ENCODE data around the gene NGFR.
A peak's percentile ranks its signal among the peaks of the same experiment; 100 is the strongest.

Gene NGFR

GRCh38 chr17:49509588-49509917 is 14.5 kb downstream of the NGFR start:
- H3K27ac ChIP-seq (ENCODE audit: low read length) = no peak overlapping the region
- H3K27me3 ChIP-seq (ENCODE audit: control insufficient read depth in 1 of 2, insufficient read depth in 2 of 2, low read length in 2 of 2) = peaks cover 0 to 2% of the 10 kb centered on the region in 2 donors
- no peak overlapping the region for H3K4me3 ChIP-seq (ENCODE audit: low read length in 2 of 2)
- H3K36me3 ChIP-seq (ENCODE audit: control insufficient read depth in 2 of 2, insufficient read depth in 2 of 2, low read length in 2 of 2) = no peaks in the 10 kb centered on the region
- H3K9me3 ChIP-seq (ENCODE audit: control insufficient read depth in 2 of 2, low read length in 2 of 2) = no peaks in the 10 kb centered on the region
- H3K4me1 ChIP-seq (ENCODE audit: control insufficient read depth, insufficient read depth, low read length) = peaks cover 22% of the 10 kb centered on the region
- H3K9ac ChIP-seq (ENCODE audit: low read length in 2 of 2) = no peak overlapping the region

- peaks cover 0 to 2% of the 10 kb centered on the region in 2 donors for H3K27me3 ChIP-seq (ENCODE audit: control insufficient read depth in 1 of 2, insufficient read depth in 2 of 2, low read length in 2 of 2)
- H3K27ac ChIP-seq (ENCODE audit: low read length) = no peak overlapping the region
- H3K36me3 ChIP-seq (ENCODE audit: control insufficient read depth in 2 of 2, insufficient read depth in 2 of 2, low read length in 2 of 2) = no peaks in the 10 kb centered on the region
- no peak overlapping the region for H3K4me3 ChIP-seq (ENCODE audit: low read length in 2 of 2)
- peaks cover 28% of the 10 kb centered on the region for H3K4me1 ChIP-seq (ENCODE audit: control insufficient read depth, insufficient read depth, low read length)
- no peak overlapping the region for H3K9ac ChIP-seq (ENCODE audit: low read length in 2 of 2)
- no peaks in the 10 kb centered on the region for H3K9me3 ChIP-seq (ENCODE audit: control insufficient read depth in 2 of 2, low read length in 2 of 2)
These were observed 15.1 kb downstream of the NGFR start for GRCh38 chr17:49510059-49510719.

- no peak overlapping the region for H3K9ac ChIP-seq (ENCODE audit: low read length in 2 of 2)
- no peak overlapping the region for H3K4me3 ChIP-seq (ENCODE audit: low read length in 2 of 2)
- no peak overlapping the region for H3K27ac ChIP-seq (ENCODE audit: low read length)
- H3K4me1 ChIP-seq (ENCODE audit: control insufficient read depth, insufficient read depth, low read length) = peaks cover 33% of the 10 kb centered on the region
- no peaks in the 10 kb centered on the region for H3K36me3 ChIP-seq (ENCODE audit: control insufficient read depth in 2 of 2, insufficient read depth in 2 of 2, low read length in 2 of 2)
- peaks cover 0 to 2% of the 10 kb centered on the region in 2 donors for H3K27me3 ChIP-seq (ENCODE audit: control insufficient read depth in 1 of 2, insufficient read depth in 2 of 2, low read length in 2 of 2)
- H3K9me3 ChIP-seq (ENCODE audit: control insufficient read depth in 2 of 2, low read length in 2 of 2) = no peaks in the 10 kb centered on the region
These were observed 15.6 kb downstream of the NGFR start for GRCh38 chr17:49510720-49511110.

GRCh38 chr17:49511810-49512209 is 16.7 kb downstream of the NGFR start:
- no peak overlapping the region for H3K9ac ChIP-seq (ENCODE audit: low read length in 2 of 2)
- H3K4me1 ChIP-seq (ENCODE audit: control insufficient read depth, insufficient read depth, low read length) = peaks cover 40% of the 10 kb centered on the region
- H3K36me3 ChIP-seq (ENCODE audit: control insufficient read depth in 2 of 2, insufficient read depth in 2 of 2, low read length in 2 of 2) = no peaks in the 10 kb centered on the region
- H3K27me3 ChIP-seq (ENCODE audit: control insufficient read depth in 1 of 2, insufficient read depth in 2 of 2, low read length in 2 of 2) = peaks cover 0 to 2% of the 10 kb centered on the region in 2 donors
- H3K27ac ChIP-seq (ENCODE audit: low read length) = no peak overlapping the region
- H3K4me3 ChIP-seq (ENCODE audit: low read length in 2 of 2) = no peak overlapping the region
- H3K9me3 ChIP-seq (ENCODE audit: control insufficient read depth in 2 of 2, low read length in 2 of 2) = no peaks in the 10 kb centered on the region

- Histone ChIP-seq H3K9ac (ENCODE audit: low read length in 2 of 2) (no peak overlapping the region), H3K27ac (ENCODE audit: low read length) (no peak overlapping the region), H3K4me3 (ENCODE audit: low read length in 2 of 2) (no peak overlapping the region), H3K9me3 (ENCODE audit: control insufficient read depth in 2 of 2, low read length in 2 of 2) (no peaks in the 10 kb centered on the region), H3K27me3 (ENCODE audit: control insufficient read depth in 1 of 2, insufficient read depth in 2 of 2, low read length in 2 of 2) (peaks cover 0 to 2% of the 10 kb centered on the region in 2 donors), H3K36me3 (ENCODE audit: control insufficient read depth in 2 of 2, insufficient read depth in 2 of 2, low read length in 2 of 2) (no peaks in the 10 kb centered on the region), H3K4me1 (ENCODE audit: control insufficient read depth, insufficient read depth, low read length) (peaks cover 40% of the 10 kb centered on the region)
These were observed 17.4 kb downstream of the NGFR start for GRCh38 chr17:49512296-49513043.

GRCh38 chr17:49513044-49513395 is 17.9 kb downstream of the NGFR start:
- Histone ChIP-seq H3K27ac (ENCODE audit: low read length) (no peak overlapping the region), H3K4me3 (ENCODE audit: low read length in 2 of 2) (no peak overlapping the region), H3K9ac (ENCODE audit: low read length in 2 of 2) (no peak overlapping the region), H3K4me1 (ENCODE audit: control insufficient read depth, insufficient read depth, low read length) (peaks cover 40% of the 10 kb centered on the region), H3K36me3 (ENCODE audit: control insufficient read depth in 2 of 2, insufficient read depth in 2 of 2, low read length in 2 of 2) (no peaks in the 10 kb centered on the region), H3K9me3 (ENCODE audit: control insufficient read depth in 2 of 2, low read length in 2 of 2) (no peaks in the 10 kb centered on the region), H3K27me3 (ENCODE audit: control insufficient read depth in 1 of 2, insufficient read depth in 2 of 2, low read length in 2 of 2) (peaks cover 0 to 2% of the 10 kb centered on the region in 2 donors)

GRCh38 chr17:49513641-49514040 is 18.5 kb downstream of the NGFR start:
- Histone ChIP-seq H3K4me3 (ENCODE audit: low read length in 2 of 2) (no peak overlapping the region), H3K27ac (ENCODE audit: low read length) (no peak overlapping the region), H3K27me3 (ENCODE audit: control insufficient read depth in 1 of 2, insufficient read depth in 2 of 2, low read length in 2 of 2) (peaks cover 0 to 2% of the 10 kb centered on the region in 2 donors), H3K9ac (ENCODE audit: low read length in 2 of 2) (no peak overlapping the region), H3K9me3 (ENCODE audit: control insufficient read depth in 2 of 2, low read length in 2 of 2) (no peaks in the 10 kb centered on the region), H3K4me1 (ENCODE audit: control insufficient read depth, insufficient read depth, low read length) (peaks cover 40% of the 10 kb centered on the region), H3K36me3 (ENCODE audit: control insufficient read depth in 2 of 2, insufficient read depth in 2 of 2, low read length in 2 of 2) (no peaks in the 10 kb centered on the region)

GRCh38 chr17:49514071-49514721 is 19.1 kb downstream of the NGFR start:
- Histone ChIP-seq H3K9ac (ENCODE audit: low read length in 2 of 2) (peak overlapping the region in 1 of 2 donors; percentile 27), H3K4me1 (ENCODE audit: control insufficient read depth, insufficient read depth, low read length) (peaks cover 38% of the 10 kb centered on the region), H3K27me3 (ENCODE audit: control insufficient read depth in 1 of 2, insufficient read depth in 2 of 2, low read length in 2 of 2) (peaks cover 0 to 2% of the 10 kb centered on the region in 2 donors), H3K9me3 (ENCODE audit: control insufficient read depth in 2 of 2, low read length in 2 of 2) (no peaks in the 10 kb centered on the region), H3K4me3 (ENCODE audit: low read length in 2 of 2) (no peak overlapping the region), H3K36me3 (ENCODE audit: control insufficient read depth in 2 of 2, insufficient read depth in 2 of 2, low read length in 2 of 2) (no peaks in the 10 kb centered on the region), H3K27ac (ENCODE audit: low read length) (peak overlapping the region; percentile 91)

GRCh38 chr17:49515196-49515770 is 20.2 kb downstream of the NGFR start:
- no peaks in the 10 kb centered on the region for H3K27me3 ChIP-seq (ENCODE audit: control insufficient read depth in 1 of 2, insufficient read depth in 2 of 2, low read length in 2 of 2)
- peak overlapping the region; percentile 91 for H3K27ac ChIP-seq (ENCODE audit: low read length)
- H3K4me1 ChIP-seq (ENCODE audit: control insufficient read depth, insufficient read depth, low read length) = peaks cover 32% of the 10 kb centered on the region
- H3K36me3 ChIP-seq (ENCODE audit: control insufficient read depth in 2 of 2, insufficient read depth in 2 of 2, low read length in 2 of 2) = no peaks in the 10 kb centered on the region
- H3K9ac ChIP-seq (ENCODE audit: low read length in 2 of 2) = peak overlapping the region; percentile 67 to 87
- no peaks in the 10 kb centered on the region for H3K9me3 ChIP-seq (ENCODE audit: control insufficient read depth in 2 of 2, low read length in 2 of 2)
- H3K4me3 ChIP-seq (ENCODE audit: low read length in 2 of 2) = peak overlapping the region in 1 of 2 donors; percentile 47

GRCh38 chr17:49516180-49516579 is 21.1 kb downstream of the NGFR start:
- H3K36me3 ChIP-seq (ENCODE audit: control insufficient read depth in 2 of 2, insufficient read depth in 2 of 2, low read length in 2 of 2) = no peaks in the 10 kb centered on the region
- no peak overlapping the region for H3K4me3 ChIP-seq (ENCODE audit: low read length in 2 of 2)
- H3K27ac ChIP-seq (ENCODE audit: low read length) = peak overlapping the region; percentile 91
- no peaks in the 10 kb centered on the region for H3K9me3 ChIP-seq (ENCODE audit: control insufficient read depth in 2 of 2, low read length in 2 of 2)
- H3K9ac ChIP-seq (ENCODE audit: low read length in 2 of 2) = peak overlapping the region; percentile 67 to 87
- H3K4me1 ChIP-seq (ENCODE audit: control insufficient read depth, insufficient read depth, low read length) = peaks cover 34% of the 10 kb centered on the region
- H3K27me3 ChIP-seq (ENCODE audit: control insufficient read depth in 1 of 2, insufficient read depth in 2 of 2, low read length in 2 of 2) = no peaks in the 10 kb centered on the region

All from stomach smooth muscle (tissue), 2 donors.